T-cell (primary cell): ENCODE results near the gene DSG3. TPM values are rescaled to one million over a fixed set of nuclear protein-coding genes. Genes with fewer than 3 reads are reported as not detected.

ENCODE experiments used
- ATAC-seq, 4 experiments: fragments of 200-7000 bp in 3 of 4; fragments of 150-1000 bp in 1 of 4; cut with Tn5 transposase; replicated peaks in 1 of 4; 1 replicate in 3 of 4; 2 replicates in 1 of 4; pipeline ENCODE4 v1.10.0; 2021; ENCODE audit warnings: moderate library complexity in 3 of 4, mild to moderate bottlenecking in 2 of 4, moderate number of reproducible peaks in 1 of 4
- CTCF ChIA-PET, 2 donors: fragments of 300-600 bp; sonication (Branson Sonifier 250); formaldehyde crosslinking; loops; one replicate each; lab custom pipeline; 2022; ENCODE audit warnings: antibody characterized with exemption in 2 of 2; lab: Charles Lee
- POLR2A ChIA-PET, 2 donors: fragments of 300-600 bp; sonication (Branson Sonifier 250); formaldehyde crosslinking; loops; one replicate each; lab custom pipeline; 2022; ENCODE audit warnings: antibody characterized with exemption in 2 of 2; lab: Charles Lee
- DNase-seq, 35 experiments: peaks; one replicate each; pipeline versions ENCODE4 v3.0.0 to v3.0.0-alpha.2; 2013 to 2023
- H3K27ac ChIP-seq: one replicate; pipeline ENCODE4 v1.5.1; 2013; ENCODE audit warnings: low read length
- H3K27me3 ChIP-seq, 2 experiments: replicated peaks in 1 of 2; 1 replicate in 1 of 2; 2 replicates in 1 of 2; pipeline versions ENCODE4 v1.6.1 to v1.7.0; 2013; ENCODE audit warnings: low read length in 1 of 2, mixed read lengths in 1 of 2; ENCODE audit not compliant: control insufficient read depth in 2 of 2, insufficient read depth in 2 of 2; ENCODE audit errors: extremely low read depth in 1 of 2
- H3K36me3 ChIP-seq, 2 donors: 1 replicate in 1 of 2; 2 replicates in 1 of 2; pipeline versions ENCODE4 v1.6.1 to v1.7.0; 2013; ENCODE audit warnings: low read length in 1 of 2; ENCODE audit not compliant: control insufficient read depth in 2 of 2, insufficient read depth in 1 of 2; ENCODE audit errors: extremely low read depth in 1 of 2
- H3K4me1 ChIP-seq, 2 experiments: 1 replicate in 1 of 2; 2 replicates in 1 of 2; pipeline versions ENCODE4 v1.6.1 to v1.7.0; 2013; ENCODE audit warnings: low read length in 2 of 2, mixed read lengths in 1 of 2; ENCODE audit not compliant: insufficient read depth in 2 of 2, control insufficient read depth in 1 of 2; ENCODE audit errors: extremely low read depth in 1 of 2
- H3K4me3 ChIP-seq, 2 donors: 1 replicate in 1 of 2; 2 replicates in 1 of 2; pipeline versions ENCODE4 v1.5.1 to v1.7.0; 2013; ENCODE audit warnings: mild to moderate bottlenecking in 2 of 2, low read length in 1 of 2, moderate library complexity in 1 of 2; ENCODE audit not compliant: control insufficient read depth in 1 of 2; ENCODE audit errors: extremely low read depth in 1 of 2
- H3K9me3 ChIP-seq: 2 replicates; pipeline ENCODE4 v1.7.0; 2013
- H3K27ac Mint-ChIP-seq, 2 donors: one replicate each; pipeline ENCODE4 v1.8.0; 2020 to 2021; ENCODE audit warnings: mild to moderate bottlenecking in 2 of 2, mixed read lengths in 2 of 2
- H3K27me3 Mint-ChIP-seq, 2 donors: one replicate each; pipeline ENCODE4 v1.8.0; 2021 to 2022; ENCODE audit warnings: mixed read lengths in 2 of 2
- H3K36me3 Mint-ChIP-seq: one replicate; pipeline ENCODE4 v1.8.0; 2021; ENCODE audit warnings: mixed read lengths
- H3K4me1 Mint-ChIP-seq, 3 donors: one replicate each; pipeline ENCODE4 v1.8.0; 2020 to 2022; ENCODE audit warnings: mixed read lengths in 3 of 3, mild to moderate bottlenecking in 1 of 3
- H3K4me3 Mint-ChIP-seq, 3 donors: one replicate each; pipeline ENCODE4 v1.8.0; 2020 to 2022; ENCODE audit warnings: mild to moderate bottlenecking in 3 of 3, mixed read lengths in 3 of 3, moderate library complexity in 3 of 3
- H3K9me3 Mint-ChIP-seq, 3 donors: one replicate each; pipeline ENCODE4 v1.8.0; 2020 to 2022; ENCODE audit warnings: mixed read lengths in 3 of 3
- WGBS: methylation state at CpG from one replicate; pipeline ENCODE4 v1.1.5; 2013; ENCODE audit warnings: missing lambda C conversion rate; ENCODE audit not compliant: insufficient coverage; 5-methylcytosine and 5-hydroxymethylcytosine counted together
- total RNA-seq, 35 experiments: library from RNA in 6 of 35; stranded (reverse) in 6 of 35; fragments of 120-200 nt in 1 of 35; gene quantifications; one replicate each; pipeline versions ENCODE4 v1.2.1 to v1.2.4 and lab custom pipeline; 2013 to 2026

DSG3 gene
- total RNA-seq, 5 donors from 2014 or later (not counting 1 experiment from before 2014, with no cell fraction given), result not detected

DNA sequence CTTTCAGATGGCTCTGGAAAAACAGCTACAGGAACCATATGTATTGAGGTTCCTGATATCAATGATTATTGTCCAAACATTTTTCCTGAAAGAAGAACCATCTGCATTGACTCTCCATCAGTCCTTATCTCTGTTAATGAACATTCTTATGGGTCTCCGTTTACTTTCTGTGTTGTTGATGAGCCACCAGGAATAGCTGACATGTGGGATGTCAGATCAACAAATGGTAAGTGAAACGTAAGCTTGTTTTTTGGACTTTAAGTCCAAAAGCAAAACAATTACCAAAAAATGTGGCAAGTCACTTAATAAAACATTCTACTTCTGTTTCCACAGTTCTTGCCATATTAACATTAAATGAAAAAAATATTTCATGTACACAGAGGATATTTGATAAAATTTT is 44.1 kb upstream of the DSG3 start:
- CTCF ChIA-PET, result no interaction called here
- ATAC-seq (no peak), DNase-seq (no peak)
- Histone ChIP-seq H3K27ac (no peak overlapping the region), H3K27me3 (no peaks in the 10 kb centered on the region), H3K36me3 (no peaks in the 10 kb centered on the region), H3K4me1 (no peaks in the 10 kb centered on the region), H3K4me3 (no peak overlapping the region), H3K9me3 (no peaks in the 10 kb centered on the region)
- H3K9me3 Mint-ChIP-seq, result no peaks in the 10 kb centered on the region
- no peak overlapping the region for H3K27ac Mint-ChIP-seq
- POLR2A ChIA-PET, result no interaction called here
- no CpG with 5 or more reads among the region's 2 CpGs for WGBS
- H3K4me1 Mint-ChIP-seq, result no peaks in the 10 kb centered on the region
- no peaks in the 10 kb centered on the region for H3K36me3 Mint-ChIP-seq
- no peak overlapping the region for H3K4me3 Mint-ChIP-seq
- no peaks in the 10 kb centered on the region for H3K27me3 Mint-ChIP-seq

- Mint-ChIP-seq H3K36me3 (no peaks in the 10 kb centered on the region), H3K4me3 (no peak overlapping the region), H3K4me1 (no peaks in the 10 kb centered on the region), H3K27me3 (no peaks in the 10 kb centered on the region), H3K27ac (no peak overlapping the region), H3K9me3 (peaks cover 5 to 8% (median 8%) of the 10 kb centered on the region in 3 donors)
- no peaks in the 10 kb centered on the region for H3K9me3 ChIP-seq
- ATAC-seq, result no peak
- H3K4me3 ChIP-seq, result no peak overlapping the region
- POLR2A ChIA-PET, result no interaction called here
- no peak overlapping the region for H3K27ac ChIP-seq
- CTCF ChIA-PET, result no interaction called here
- no CpG with 5 or more reads among the region's 3 CpGs for WGBS
- H3K4me1 ChIP-seq, result no peaks in the 10 kb centered on the region
- no peaks in the 10 kb centered on the region for H3K36me3 ChIP-seq
- H3K27me3 ChIP-seq, result no peaks in the 10 kb centered on the region
- DNase-seq, result no peak
These were observed 39.9 kb upstream of the DSG3 start for GRCh38 chr18:31407649-31408048.

GRCh38 chr18:31409276-31409675 is 38.3 kb upstream of the DSG3 start:
- Mint-ChIP-seq H3K4me3 (no peak overlapping the region), H3K9me3 (peaks cover 8 to 14% (median 8%) of the 10 kb centered on the region in 3 donors), H3K27me3 (no peaks in the 10 kb centered on the region), H3K27ac (no peak overlapping the region), H3K4me1 (no peaks in the 10 kb centered on the region), H3K36me3 (no peaks in the 10 kb centered on the region)
- no peaks in the 10 kb centered on the region for H3K4me1 ChIP-seq
- H3K27ac ChIP-seq, result no peak overlapping the region
- H3K9me3 ChIP-seq, result no peaks in the 10 kb centered on the region
- WGBS, result 66% methylated on average over 3 of the region's 4 CpGs
- CTCF ChIA-PET, result no interaction called here
- H3K4me3 ChIP-seq, result no peak overlapping the region
- DNase-seq (no peak), ATAC-seq (no peak)
- no peaks in the 10 kb centered on the region for H3K36me3 ChIP-seq
- POLR2A ChIA-PET, result no interaction called here
- H3K27me3 ChIP-seq, result no peaks in the 10 kb centered on the region

- Histone ChIP-seq H3K4me3 (no peak overlapping the region), H3K9me3 (no peaks in the 10 kb centered on the region), H3K4me1 (no peaks in the 10 kb centered on the region), H3K27me3 (no peaks in the 10 kb centered on the region), H3K27ac (no peak overlapping the region), H3K36me3 (no peaks in the 10 kb centered on the region)
- Mint-ChIP-seq H3K4me1 (no peaks in the 10 kb centered on the region), H3K9me3 (peaks cover 8 to 14% (median 8%) of the 10 kb centered on the region in 3 donors), H3K4me3 (no peak overlapping the region), H3K27me3 (no peaks in the 10 kb centered on the region), H3K27ac (no peak overlapping the region), H3K36me3 (no peaks in the 10 kb centered on the region)
- ATAC-seq, result no peak
- ChIA-PET CTCF (no interaction called here), POLR2A (no interaction called here)
- DNase-seq, result no peak
- WGBS, result 73% methylated on average over 11 of the region's 37 CpGs
These were observed 36.6 kb upstream of the DSG3 start for GRCh38 chr18:31410716-31411483.

- no peaks in the 10 kb centered on the region for H3K9me3 ChIP-seq
- H3K36me3 ChIP-seq, result no peaks in the 10 kb centered on the region
- H3K27ac Mint-ChIP-seq, result no peak overlapping the region
- ATAC-seq (no peak), DNase-seq (no peak)
- H3K9me3 Mint-ChIP-seq, result peaks cover 8 to 14% (median 11%) of the 10 kb centered on the region in 3 donors
- H3K4me3 Mint-ChIP-seq, result no peak overlapping the region
- H3K4me1 Mint-ChIP-seq, result no peaks in the 10 kb centered on the region
- no peaks in the 10 kb centered on the region for H3K36me3 Mint-ChIP-seq
- H3K27me3 ChIP-seq, result no peaks in the 10 kb centered on the region
- no peak overlapping the region for H3K27ac ChIP-seq
- ChIA-PET POLR2A (no interaction called here), CTCF (no interaction called here)
- H3K4me1 ChIP-seq, result no peaks in the 10 kb centered on the region
- H3K27me3 Mint-ChIP-seq, result no peaks in the 10 kb centered on the region
- no CpG with 5 or more reads among the region's 6 CpGs for WGBS
- H3K4me3 ChIP-seq, result no peak overlapping the region
These were observed 34.4 kb upstream of the DSG3 start for GRCh38 chr18:31413137-31413536.

- H3K27me3 ChIP-seq, result no peaks in the 10 kb centered on the region
- DNase-seq (no peak), ATAC-seq (no peak)
- ChIA-PET POLR2A (no interaction called here), CTCF (no interaction called here)
- Mint-ChIP-seq H3K4me3 (no peak overlapping the region), H3K4me1 (no peaks in the 10 kb centered on the region), H3K9me3 (peaks cover 0 to 12% (median 4%) of the 10 kb centered on the region in 3 donors), H3K27ac (no peak overlapping the region), H3K27me3 (no peaks in the 10 kb centered on the region), H3K36me3 (no peaks in the 10 kb centered on the region)
- no peak overlapping the region for H3K27ac ChIP-seq
- no peak overlapping the region for H3K4me3 ChIP-seq
- no peaks in the 10 kb centered on the region for H3K9me3 ChIP-seq
- no peaks in the 10 kb centered on the region for H3K36me3 ChIP-seq
- no peaks in the 10 kb centered on the region for H3K4me1 ChIP-seq
These were observed 29.7 kb upstream of the DSG3 start for GRCh38 chr18:31417850-31418249.
